ENCODE measurements around the gene DGUOK. TPM values are rescaled to one million over a fixed set of nuclear protein-coding genes. Genes with fewer than 3 reads are reported as not detected.

DGUOK gene
- total and polyA plus RNA-seq, 2 donors (not counting 1 experiment from before 2014, with no cell fraction given), result 54.3 to 93.7 TPM

- Histone ChIP-seq H3K9ac (ENCODE audit: insufficient read depth, low read length) (no peak overlapping the region), H2AFZ (ENCODE audit: low read length) (no peak overlapping the region), H3K4me2 (ENCODE audit: extremely low read depth, insufficient read depth, low read length) (no peak overlapping the region), H3K79me2 (ENCODE audit: control insufficient read depth, insufficient read depth, low read length) (no peaks in the 10 kb centered on the region), H3K27ac (ENCODE audit: insufficient read depth, low read length) (no peak overlapping the region), H3K4me1 (ENCODE audit: control insufficient read depth, extremely low read depth, insufficient read depth, low read length) (peaks cover 7% of the 10 kb centered on the region), H3K36me3 (ENCODE audit: control insufficient read depth, insufficient read depth, low read length) (no peaks in the 10 kb centered on the region), H3K9me3 (ENCODE audit: control insufficient read depth, insufficient read depth, low read depth, low read length) (no peaks in the 10 kb centered on the region), H3K4me3 (replicated peaks in 1 of 4; ENCODE audit: control extremely low read depth in 1 of 4, insufficient read depth in 1 of 4, low read depth in 3 of 4, low read length in 4 of 4) (no peak overlapping the region), H3K27me3 (ENCODE audit: control insufficient read depth, insufficient read depth, low read length) (no peaks in the 10 kb centered on the region), H4K20me1 (ENCODE audit: control insufficient read depth, extremely low read depth, insufficient read depth, low read length) (no peaks in the 10 kb centered on the region)
- no peak for DNase-seq (ENCODE audit: low read depth in 2 of 2)
- no peak for TF ChIP-seq EZH2 (IDR thresholded peaks at IDR 0.05; ENCODE audit: low read length, missing control alignments)
- no peak for TF ChIP-seq CTCF (conservative IDR thresholded peaks at IDR 0.05 in 1 of 2, IDR thresholded peaks at IDR 0.05 in 1 of 2; ENCODE audit: low read depth in 1 of 2, low read length in 2 of 2)
These were observed 50.8 kb downstream of the DGUOK start for GRCh38 chr2:73977466-73977865.

- Histone ChIP-seq H4K20me1 (ENCODE audit: control insufficient read depth, extremely low read depth, insufficient read depth, low read length) (no peaks in the 10 kb centered on the region), H3K9ac (ENCODE audit: insufficient read depth, low read length) (no peak overlapping the region), H3K9me3 (ENCODE audit: control insufficient read depth, insufficient read depth, low read depth, low read length) (no peaks in the 10 kb centered on the region), H2AFZ (ENCODE audit: low read length) (no peak overlapping the region), H3K27ac (ENCODE audit: insufficient read depth, low read length) (no peak overlapping the region), H3K4me2 (ENCODE audit: extremely low read depth, insufficient read depth, low read length) (no peak overlapping the region), H3K4me1 (ENCODE audit: control insufficient read depth, extremely low read depth, insufficient read depth, low read length) (peaks cover 7% of the 10 kb centered on the region), H3K4me3 (replicated peaks in 1 of 4; ENCODE audit: control extremely low read depth in 1 of 4, insufficient read depth in 1 of 4, low read depth in 3 of 4, low read length in 4 of 4) (no peak overlapping the region), H3K27me3 (ENCODE audit: control insufficient read depth, insufficient read depth, low read length) (no peaks in the 10 kb centered on the region), H3K36me3 (ENCODE audit: control insufficient read depth, insufficient read depth, low read length) (no peaks in the 10 kb centered on the region), H3K79me2 (ENCODE audit: control insufficient read depth, insufficient read depth, low read length) (no peaks in the 10 kb centered on the region)
- TF ChIP-seq EZH2 (IDR thresholded peaks at IDR 0.05; ENCODE audit: low read length, missing control alignments), result no peak
- no peak for TF ChIP-seq CTCF (conservative IDR thresholded peaks at IDR 0.05 in 1 of 2, IDR thresholded peaks at IDR 0.05 in 1 of 2; ENCODE audit: low read depth in 1 of 2, low read length in 2 of 2)
- DNase-seq (ENCODE audit: low read depth in 2 of 2), result no peak
These were observed 52.3 kb downstream of the DGUOK start for GRCh38 chr2:73979021-73979420.

- H3K27ac ChIP-seq (ENCODE audit: insufficient read depth, low read length), result no peak overlapping the region
- no peak overlapping the region for H3K4me2 ChIP-seq (ENCODE audit: extremely low read depth, insufficient read depth, low read length)
- no peak overlapping the region for H2AFZ ChIP-seq (ENCODE audit: low read length)
These were observed 53.0 kb downstream of the DGUOK start for GRCh38 chr2:73979686-73980085.

More at GRCh38 chr2:73979686-73980085, 53.0 kb downstream of the DGUOK start:
- DNase-seq (ENCODE audit: low read depth in 2 of 2), result peak; percentile 84 to 91
- H3K4me3 ChIP-seq (replicated peaks in 1 of 4; ENCODE audit: control extremely low read depth in 1 of 4, insufficient read depth in 1 of 4, low read depth in 3 of 4, low read length in 4 of 4), result no peak overlapping the region
- no peak for TF ChIP-seq CTCF (conservative IDR thresholded peaks at IDR 0.05 in 1 of 2, IDR thresholded peaks at IDR 0.05 in 1 of 2; ENCODE audit: low read depth in 1 of 2, low read length in 2 of 2)
- TF ChIP-seq EZH2 (IDR thresholded peaks at IDR 0.05; ENCODE audit: low read length, missing control alignments), result no peak
- H4K20me1 ChIP-seq (ENCODE audit: control insufficient read depth, extremely low read depth, insufficient read depth, low read length), result no peaks in the 10 kb centered on the region
- no peaks in the 10 kb centered on the region for H3K36me3 ChIP-seq (ENCODE audit: control insufficient read depth, insufficient read depth, low read length)
- no peaks in the 10 kb centered on the region for H3K9me3 ChIP-seq (ENCODE audit: control insufficient read depth, insufficient read depth, low read depth, low read length)
- H3K79me2 ChIP-seq (ENCODE audit: control insufficient read depth, insufficient read depth, low read length), result no peaks in the 10 kb centered on the region
- H3K4me1 ChIP-seq (ENCODE audit: control insufficient read depth, extremely low read depth, insufficient read depth, low read length), result peaks cover 7% of the 10 kb centered on the region
- H3K27me3 ChIP-seq (ENCODE audit: control insufficient read depth, insufficient read depth, low read length), result no peaks in the 10 kb centered on the region
- H3K9ac ChIP-seq (ENCODE audit: insufficient read depth, low read length), result no peak overlapping the region

Measured in fibroblast of lung (primary cell).